CD4-positive, alpha-beta T cell treated with Interleukin-17A for 1 hour (primary cell): ENCODE results near the gene ANKFY1.

Experiments used
- DNase-seq: peaks from one replicate; pipeline ENCODE4 v3.0.0-alpha.2; 2020

Gene ANKFY1

GRCh38 chr17:4176808-4177472, 86.8 kb downstream of the ANKFY1 start:
- DNase-seq = peak; percentile 16

- DNase-seq = peak; percentile 46
Observed at GRCh38 chr17:4175921-4176807, 87.6 kb downstream of the ANKFY1 start.

GRCh38 chr17:4174556-4174955, 89.2 kb downstream of the ANKFY1 start:
- DNase-seq = no peak

- DNase-seq = no peak
Observed at GRCh38 chr17:4173781-4174180, 90.0 kb downstream of the ANKFY1 start.

- no peak for DNase-seq
Observed at GRCh38 chr17:4172356-4172755, 91.4 kb downstream of the ANKFY1 start.

- DNase-seq = no peak
Observed at GRCh38 chr17:4170639-4171280, 93.0 kb downstream of the ANKFY1 start.

- peak; percentile 29 for DNase-seq
Observed at GRCh38 chr17:4167786-4168185, 96.0 kb downstream of the ANKFY1 start.

GRCh38 chr17:4166419-4166818, 97.4 kb downstream of the ANKFY1 start:
- DNase-seq = no peak

GRCh38 chr17:4165301-4166010, 98.3 kb downstream of the ANKFY1 start:
- DNase-seq = no peak

GRCh38 chr17:4163951-4164350, 99.8 kb downstream of the ANKFY1 start:
- DNase-seq = no peak

- DNase-seq = no peak
Observed at GRCh38 chr17:4162775-4163466, 100.9 kb downstream of the ANKFY1 start.

GRCh38 chr17:4162321-4162720, 101.5 kb downstream of the ANKFY1 start:
- DNase-seq = no peak

- no peak for DNase-seq
Observed at GRCh38 chr17:4161967-4162305, 101.8 kb downstream of the ANKFY1 start.

- no peak for DNase-seq
Observed at GRCh38 chr17:4161192-4161966, 102.4 kb downstream of the ANKFY1 start.

GRCh38 chr17:4160294-4160859, 103.4 kb downstream of the ANKFY1 start:
- no peak for DNase-seq

- no peak for DNase-seq
Observed at GRCh38 chr17:4159761-4160160, 104.0 kb downstream of the ANKFY1 start.

GRCh38 chr17:4157618-4158333, 106.0 kb downstream of the ANKFY1 start:
- DNase-seq = no peak

- DNase-seq = no peak
Observed at GRCh38 chr17:4156750-4157381, 106.9 kb downstream of the ANKFY1 start.

GRCh38 chr17:4155980-4156620, 107.7 kb downstream of the ANKFY1 start:
- no peak for DNase-seq

GRCh38 chr17:4154201-4154600, 109.6 kb downstream of the ANKFY1 start:
- no peak for DNase-seq
